Transverse colon (tissue), 4 donors: ENCODE measurements around the gene ATP6V1B1.
A peak's percentile ranks its signal among the peaks of the same experiment; 100 is the strongest.

Experiments used
- CTCF ChIP-seq, 5 experiments: fragments of 200-600 bp in 3 of 5; fragments of 450-650 bp in 2 of 5; sonication (generic) in 3 of 5; IDR thresholded peaks; 1 replicate in 2 of 5; 2 replicates in 3 of 5; pipeline ENCODE4 v1.5.1; 2016 to 2017; ENCODE audit warnings: antibody characterized with exemption in 5 of 5, inconsistent platforms in 3 of 5, mild to moderate bottlenecking in 2 of 5, moderate library complexity in 1 of 5
- EP300 ChIP-seq: sonication (generic); formaldehyde crosslinking; IDR thresholded peaks from one replicate; pipeline ENCODE4 v1.6.1; 2017; ENCODE audit warnings: antibody characterized with exemption, low read depth
- POLR2AphosphoS5 ChIP-seq, 3 donors: sonication (generic); formaldehyde crosslinking; IDR thresholded peaks; one replicate each; pipeline ENCODE4 v1.6.1; 2016; ENCODE audit warnings: antibody characterized with exemption in 3 of 3

GRCh38 chr2:70977605-70978205 lies 42.0 kb downstream of the ATP6V1B1 start:
- no peak for TF ChIP-seq EP300
- no peak for TF ChIP-seq CTCF (IDR thresholded peaks at IDR 0.05)
- peak in 2 of 3 donors; percentile 39 to 74 for TF ChIP-seq POLR2AphosphoS5 (IDR thresholded peaks at IDR 0.05)
